Neutrophil (primary cell): ENCODE data around the gene XPOT.

ENCODE experiments used
- H3K27ac ChIP-seq: fragments of 200-600 bp; sonication (generic); 2 replicates; pipeline ENCODE4 v1.5.1; 2016; ENCODE audit warnings: mild to moderate bottlenecking, moderate library complexity
- H3K27me3 ChIP-seq: fragments of 200-600 bp; sonication (generic); 2 replicates; pipeline ENCODE4 v1.6.0; 2016; ENCODE audit warnings: mild to moderate bottlenecking
- H3K36me3 ChIP-seq: fragments of 200-600 bp; sonication (generic); 2 replicates; pipeline ENCODE4 v1.5.1; 2017
- H3K4me1 ChIP-seq, 2 experiments: fragments of 200-600 bp in 1 of 2; sonication (generic) in 1 of 2; 1 replicate in 1 of 2; 2 replicates in 1 of 2; pipeline versions ENCODE4 v1.5.1 to v1.6.1; 2013 to 2016; ENCODE audit warnings: low read depth in 1 of 2, low read length in 1 of 2, mild to moderate bottlenecking in 1 of 2, moderate library complexity in 1 of 2; ENCODE audit not compliant: control insufficient read depth in 1 of 2, insufficient read depth in 1 of 2
- H3K4me3 ChIP-seq, 2 experiments: fragments of 200-600 bp in 1 of 2; sonication (generic) in 1 of 2; 1 replicate in 1 of 2; 2 replicates in 1 of 2; pipeline ENCODE4 v1.5.1; 2013 to 2016; ENCODE audit warnings: low read depth in 1 of 2, low read length in 1 of 2, mild to moderate bottlenecking in 1 of 2, moderate library complexity in 1 of 2
- H3K9me3 ChIP-seq: fragments of 200-600 bp; sonication (generic); 2 replicates; pipeline ENCODE4 v1.5.1; 2016
- CTCF ChIP-seq: fragments of 200-600 bp; sonication (generic); IDR thresholded peaks from 2 replicates; pipeline ENCODE4 v1.5.1; 2016; ENCODE audit warnings: antibody characterized with exemption

XPOT gene

GRCh38 chr12:64428956-64429355 is 24.8 kb downstream of the XPOT start:
- no peak overlapping the region for H3K27ac ChIP-seq
- H3K4me3 ChIP-seq, result no peak overlapping the region
- no peaks in the 10 kb centered on the region for H3K27me3 ChIP-seq
- no peaks in the 10 kb centered on the region for H3K4me1 ChIP-seq
- no peak for TF ChIP-seq CTCF
- peaks cover 75% of the 10 kb centered on the region for H3K36me3 ChIP-seq
- no peaks in the 10 kb centered on the region for H3K9me3 ChIP-seq

GRCh38 chr12:64430886-64431285 is 26.7 kb downstream of the XPOT start:
- peaks cover 0 to 10% of the 10 kb centered on the region in 2 experiments for H3K4me1 ChIP-seq
- no peaks in the 10 kb centered on the region for H3K27me3 ChIP-seq
- no peaks in the 10 kb centered on the region for H3K9me3 ChIP-seq
- TF ChIP-seq CTCF, result no peak
- H3K4me3 ChIP-seq, result no peak overlapping the region
- no peak overlapping the region for H3K27ac ChIP-seq
- peaks cover 66% of the 10 kb centered on the region for H3K36me3 ChIP-seq

- Histone ChIP-seq H3K27ac (no peak overlapping the region), H3K36me3 (peaks cover 60% of the 10 kb centered on the region), H3K9me3 (no peaks in the 10 kb centered on the region), H3K4me1 (peaks cover 0 to 10% of the 10 kb centered on the region in 2 experiments), H3K27me3 (no peaks in the 10 kb centered on the region), H3K4me3 (no peak overlapping the region)
- no peak for TF ChIP-seq CTCF
Observed at GRCh38 chr12:64431791-64432190, 27.6 kb downstream of the XPOT start.

GRCh38 chr12:64433915-64434314 is 29.7 kb downstream of the XPOT start:
- H3K36me3 ChIP-seq, result peaks cover 46% of the 10 kb centered on the region
- peaks cover 0 to 10% of the 10 kb centered on the region in 2 experiments for H3K4me1 ChIP-seq
- H3K9me3 ChIP-seq, result no peaks in the 10 kb centered on the region
- H3K4me3 ChIP-seq, result no peak overlapping the region
- H3K27me3 ChIP-seq, result no peaks in the 10 kb centered on the region
- H3K27ac ChIP-seq, result no peak overlapping the region
- TF ChIP-seq CTCF, result no peak

- Histone ChIP-seq H3K4me3 (no peak overlapping the region), H3K4me1 (peaks cover 0 to 5% of the 10 kb centered on the region in 2 experiments), H3K27ac (no peak overlapping the region), H3K9me3 (no peaks in the 10 kb centered on the region), H3K27me3 (no peaks in the 10 kb centered on the region), H3K36me3 (peaks cover 26% of the 10 kb centered on the region)
- TF ChIP-seq CTCF, result no peak
Observed at GRCh38 chr12:64440100-64440499, 35.9 kb downstream of the XPOT start.

- Histone ChIP-seq H3K4me3 (no peak overlapping the region), H3K4me1 (no peaks in the 10 kb centered on the region), H3K27ac (no peak overlapping the region), H3K27me3 (no peaks in the 10 kb centered on the region), H3K36me3 (peaks cover 19% of the 10 kb centered on the region), H3K9me3 (no peaks in the 10 kb centered on the region)
- TF ChIP-seq CTCF, result no peak
Observed at GRCh38 chr12:64445490-64445889, 41.3 kb downstream of the XPOT start.
